GM12874 (cell line): ENCODE measurements around the gene CAMTA1.

Experiments used
- CTCF ChIP-seq: IDR thresholded peaks from 2 replicates; pipeline ENCODE4 v1.5.1; 2011; ENCODE audit warnings: low read depth, mild to moderate bottlenecking, control low read depth, low read length, moderate library complexity; ENCODE audit not compliant: insufficient read depth

The CAMTA1 gene

GRCh38 chr1:7679873-7680206 is 894.6 kb downstream of the CAMTA1 start:
- TF ChIP-seq CTCF = no peak

GRCh38 chr1:7680207-7680954 is 895.1 kb downstream of the CAMTA1 start:
- TF ChIP-seq CTCF = no peak

GRCh38 chr1:7680955-7681268 is 895.7 kb downstream of the CAMTA1 start:
- no peak for TF ChIP-seq CTCF

GRCh38 chr1:7681401-7681800 is 896.1 kb downstream of the CAMTA1 start:
- no peak for TF ChIP-seq CTCF

- no peak for TF ChIP-seq CTCF
Observed at GRCh38 chr1:7683521-7683920, 898.3 kb downstream of the CAMTA1 start.

- TF ChIP-seq CTCF = no peak
Observed at GRCh38 chr1:7684132-7684531, 898.9 kb downstream of the CAMTA1 start.

- TF ChIP-seq CTCF = no peak
Observed at GRCh38 chr1:7684861-7685635, 899.8 kb downstream of the CAMTA1 start.
